Gastrocnemius medialis (tissue), 4 donors: ENCODE data around the gene NMBR.

Source experiments
- POLR2A ChIP-seq, 2 donors: fragments of 450-650 bp; IDR thresholded peaks; one replicate each; pipeline ENCODE4 v1.6.1; 2017; ENCODE audit warnings: antibody characterized with exemption in 2 of 2, mild to moderate bottlenecking in 2 of 2, moderate library complexity in 2 of 2
- TF ChIP-seq, protein P1 (sequence below), 5 experiments: fragments of 450-650 bp in 3 of 5; fragments of 200-600 bp in 2 of 5; sonication (generic) in 2 of 5; IDR thresholded peaks in 4 of 5; conservative IDR thresholded peaks in 1 of 5; 1 replicate in 4 of 5; 2 replicates in 1 of 5; pipeline ENCODE4 v1.5.1; 2016 to 2019; ENCODE audit warnings: antibody characterized with exemption in 5 of 5, mild to moderate bottlenecking in 3 of 5, moderate library complexity in 3 of 5

DNA sequence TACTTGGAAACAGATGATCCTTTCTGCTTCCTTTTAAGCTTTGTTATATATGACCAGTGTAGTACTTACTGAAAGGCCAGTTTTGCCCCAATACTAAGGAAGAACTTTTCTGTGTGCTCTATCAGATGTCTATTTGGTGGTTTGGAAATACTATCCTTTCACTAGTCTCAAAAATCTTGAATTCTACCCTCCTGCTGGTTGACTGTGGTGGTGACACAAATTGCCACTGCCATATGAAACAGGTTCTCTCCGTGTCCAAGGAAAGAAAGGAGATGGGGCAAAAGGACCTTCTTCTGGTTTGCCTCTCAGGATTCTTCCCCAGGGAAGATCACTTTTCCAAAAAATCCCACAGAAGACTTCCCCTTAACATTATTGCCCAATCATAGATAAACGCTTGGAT is 8.0 kb downstream of the NMBR start:
- TF ChIP-seq, protein P1, sequence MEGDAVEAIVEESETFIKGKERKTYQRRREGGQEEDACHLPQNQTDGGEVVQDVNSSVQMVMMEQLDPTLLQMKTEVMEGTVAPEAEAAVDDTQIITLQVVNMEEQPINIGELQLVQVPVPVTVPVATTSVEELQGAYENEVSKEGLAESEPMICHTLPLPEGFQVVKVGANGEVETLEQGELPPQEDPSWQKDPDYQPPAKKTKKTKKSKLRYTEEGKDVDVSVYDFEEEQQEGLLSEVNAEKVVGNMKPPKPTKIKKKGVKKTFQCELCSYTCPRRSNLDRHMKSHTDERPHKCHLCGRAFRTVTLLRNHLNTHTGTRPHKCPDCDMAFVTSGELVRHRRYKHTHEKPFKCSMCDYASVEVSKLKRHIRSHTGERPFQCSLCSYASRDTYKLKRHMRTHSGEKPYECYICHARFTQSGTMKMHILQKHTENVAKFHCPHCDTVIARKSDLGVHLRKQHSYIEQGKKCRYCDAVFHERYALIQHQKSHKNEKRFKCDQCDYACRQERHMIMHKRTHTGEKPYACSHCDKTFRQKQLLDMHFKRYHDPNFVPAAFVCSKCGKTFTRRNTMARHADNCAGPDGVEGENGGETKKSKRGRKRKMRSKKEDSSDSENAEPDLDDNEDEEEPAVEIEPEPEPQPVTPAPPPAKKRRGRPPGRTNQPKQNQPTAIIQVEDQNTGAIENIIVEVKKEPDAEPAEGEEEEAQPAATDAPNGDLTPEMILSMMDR (IDR thresholded peaks at IDR 0.05 in 4 of 5, conservative IDR thresholded peaks at IDR 0.05 in 1 of 5) = no peak
- TF ChIP-seq POLR2A (IDR thresholded peaks at IDR 0.05) = no peak
